Measurements from ENCODE around the gene IRX1. TPM values are rescaled to one million over a fixed set of nuclear protein-coding genes. Genes with fewer than 3 reads are reported as not detected.

IRX1 gene
- polyA plus RNA-seq, 4 donors: not detected

DNA sequence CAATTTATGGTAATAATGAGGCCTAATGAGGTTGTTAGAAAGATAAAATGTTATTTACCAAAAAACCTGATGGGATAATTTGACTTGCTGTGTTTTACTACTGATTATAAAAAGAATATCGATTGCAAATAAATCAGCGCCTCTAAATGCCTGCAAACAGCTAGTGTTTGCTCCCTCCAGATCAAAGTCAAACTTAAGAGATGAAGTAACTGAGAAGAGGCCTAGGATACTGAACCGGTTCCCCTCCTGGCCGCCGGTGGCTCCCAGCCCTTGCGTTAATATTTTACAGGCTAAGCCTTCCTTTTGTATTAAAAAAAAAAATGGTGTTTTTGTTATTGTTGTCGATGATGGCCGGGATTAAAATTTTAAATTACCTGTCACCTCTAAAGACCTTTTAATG lies 2.6 kb downstream of the IRX1 start:
- no peak for FAIRE-seq
- no peak for DNase-seq
- Histone ChIP-seq H3K27me3 (ENCODE audit: control insufficient read depth in 3 of 3, insufficient read depth in 3 of 3, low read length in 3 of 3) (peaks cover 45 to 91% (median 61%) of the 10 kb centered on the region in 3 donors), H3K4me3 (ENCODE audit: low read depth in 1 of 3, low read length in 3 of 3) (no peak overlapping the region), H3K4me1 (ENCODE audit: control insufficient read depth in 3 of 3, insufficient read depth in 2 of 3, low read depth in 1 of 3, low read length in 2 of 3) (no peaks in the 10 kb centered on the region), H3K9me3 (ENCODE audit: control insufficient read depth in 2 of 2, insufficient read depth in 1 of 2, low read depth in 1 of 2, low read length in 1 of 2) (peaks cover 0 to 3% of the 10 kb centered on the region in 2 donors), H3K27ac (ENCODE audit: low read depth in 1 of 3, low read length in 2 of 3) (no peak overlapping the region), H3K36me3 (ENCODE audit: control insufficient read depth in 3 of 3, insufficient read depth in 2 of 3, low read depth in 1 of 3, low read length in 3 of 3) (no peaks in the 10 kb centered on the region)
- WGBS, 3 donors: 10 to 23% (median 20%) methylated on average over 8 of the region's 8 CpGs

DNA sequence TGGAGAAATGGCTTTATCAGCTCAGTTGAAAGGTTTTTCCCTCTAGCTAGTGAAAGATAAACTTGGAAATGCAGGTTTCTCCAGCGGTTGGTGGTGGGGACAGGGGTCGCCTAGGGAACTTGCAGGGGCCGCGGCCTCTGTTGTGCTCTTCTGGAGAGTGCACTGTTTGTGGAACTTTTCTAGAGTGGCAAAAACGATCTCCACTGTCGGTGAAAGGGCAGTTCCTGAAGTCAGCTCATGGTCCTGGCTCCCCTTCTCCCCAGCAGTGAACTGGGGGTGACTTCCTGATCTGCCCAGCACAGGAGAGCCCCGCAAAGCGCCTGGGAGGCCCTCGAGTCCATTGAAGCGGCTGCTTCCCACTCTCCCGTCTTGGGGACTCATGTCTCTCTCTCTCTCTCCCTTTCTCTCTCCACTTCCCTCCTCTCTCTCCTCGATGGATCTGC lies 3.2 kb downstream of the IRX1 start:
- WGBS, 3 donors: 6 to 10% (median 8%) methylated on average over 11 to 12 of the region's 12 CpGs
- FAIRE-seq (no peak), DNase-seq (no peak)
- Histone ChIP-seq H3K4me1 (ENCODE audit: control insufficient read depth in 3 of 3, insufficient read depth in 2 of 3, low read depth in 1 of 3, low read length in 2 of 3) (no peaks in the 10 kb centered on the region), H3K9me3 (ENCODE audit: control insufficient read depth in 2 of 2, insufficient read depth in 1 of 2, low read depth in 1 of 2, low read length in 1 of 2) (peaks cover 0 to 3% of the 10 kb centered on the region in 2 donors), H3K27me3 (ENCODE audit: control insufficient read depth in 3 of 3, insufficient read depth in 3 of 3, low read length in 3 of 3) (peaks cover 47 to 91% (median 58%) of the 10 kb centered on the region in 3 donors), H3K27ac (ENCODE audit: low read depth in 1 of 3, low read length in 2 of 3) (no peak overlapping the region), H3K4me3 (ENCODE audit: low read depth in 1 of 3, low read length in 3 of 3) (no peak overlapping the region), H3K36me3 (ENCODE audit: control insufficient read depth in 3 of 3, insufficient read depth in 2 of 3, low read depth in 1 of 3, low read length in 3 of 3) (no peaks in the 10 kb centered on the region)

DNA sequence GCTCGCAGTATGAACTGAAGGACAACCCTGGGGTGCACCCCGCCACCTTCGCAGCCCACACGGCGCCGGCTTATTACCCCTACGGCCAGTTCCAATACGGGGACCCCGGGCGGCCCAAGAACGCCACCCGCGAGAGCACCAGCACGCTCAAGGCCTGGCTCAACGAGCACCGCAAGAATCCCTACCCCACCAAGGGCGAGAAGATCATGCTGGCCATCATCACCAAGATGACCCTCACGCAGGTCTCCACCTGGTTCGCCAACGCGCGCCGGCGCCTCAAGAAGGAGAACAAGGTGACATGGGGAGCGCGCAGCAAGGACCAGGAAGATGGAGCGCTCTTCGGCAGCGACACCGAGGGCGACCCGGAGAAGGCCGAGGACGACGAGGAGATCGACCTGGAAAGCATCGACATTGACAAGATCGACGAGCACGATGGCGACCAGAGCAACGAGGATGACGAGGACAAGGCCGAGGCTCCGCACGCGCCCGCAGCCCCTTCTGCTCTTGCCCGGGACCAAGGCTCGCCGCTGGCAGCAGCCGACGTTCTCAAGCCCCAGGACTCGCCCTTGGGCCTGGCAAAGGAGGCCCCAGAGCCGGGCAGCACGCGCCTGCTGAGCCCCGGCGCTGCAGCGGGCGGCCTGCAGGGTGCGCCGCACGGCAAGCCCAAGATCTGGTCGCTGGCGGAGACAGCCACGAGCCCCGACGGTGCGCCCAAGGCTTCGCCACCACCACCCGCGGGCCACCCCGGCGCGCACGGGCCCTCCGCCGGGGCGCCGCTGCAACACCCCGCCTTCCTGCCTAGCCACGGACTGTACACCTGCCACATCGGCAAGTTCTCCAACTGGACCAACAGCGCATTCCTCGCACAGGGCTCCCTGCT lies 3.8 kb downstream of the IRX1 start:
- H3K27ac ChIP-seq (ENCODE audit: low read depth in 1 of 3, low read length in 2 of 3): no peak overlapping the region
- no peaks in the 10 kb centered on the region for H3K36me3 ChIP-seq (ENCODE audit: control insufficient read depth in 3 of 3, insufficient read depth in 2 of 3, low read depth in 1 of 3, low read length in 3 of 3)
- WGBS, 3 donors: 9 to 34% (median 26%) methylated on average over 73 to 86 of the region's 86 CpGs
- no peaks in the 10 kb centered on the region for H3K4me1 ChIP-seq (ENCODE audit: control insufficient read depth in 3 of 3, insufficient read depth in 2 of 3, low read depth in 1 of 3, low read length in 2 of 3)
- DNase-seq: no peak
- no peak for FAIRE-seq
- peaks cover 43 to 91% (median 52%) of the 10 kb centered on the region in 3 donors for H3K27me3 ChIP-seq (ENCODE audit: control insufficient read depth in 3 of 3, insufficient read depth in 3 of 3, low read length in 3 of 3)
- H3K9me3 ChIP-seq (ENCODE audit: control insufficient read depth in 2 of 2, insufficient read depth in 1 of 2, low read depth in 1 of 2, low read length in 1 of 2): peaks cover 0 to 3% of the 10 kb centered on the region in 2 donors
- H3K4me3 ChIP-seq (ENCODE audit: low read depth in 1 of 3, low read length in 3 of 3): no peak overlapping the region

DNA sequence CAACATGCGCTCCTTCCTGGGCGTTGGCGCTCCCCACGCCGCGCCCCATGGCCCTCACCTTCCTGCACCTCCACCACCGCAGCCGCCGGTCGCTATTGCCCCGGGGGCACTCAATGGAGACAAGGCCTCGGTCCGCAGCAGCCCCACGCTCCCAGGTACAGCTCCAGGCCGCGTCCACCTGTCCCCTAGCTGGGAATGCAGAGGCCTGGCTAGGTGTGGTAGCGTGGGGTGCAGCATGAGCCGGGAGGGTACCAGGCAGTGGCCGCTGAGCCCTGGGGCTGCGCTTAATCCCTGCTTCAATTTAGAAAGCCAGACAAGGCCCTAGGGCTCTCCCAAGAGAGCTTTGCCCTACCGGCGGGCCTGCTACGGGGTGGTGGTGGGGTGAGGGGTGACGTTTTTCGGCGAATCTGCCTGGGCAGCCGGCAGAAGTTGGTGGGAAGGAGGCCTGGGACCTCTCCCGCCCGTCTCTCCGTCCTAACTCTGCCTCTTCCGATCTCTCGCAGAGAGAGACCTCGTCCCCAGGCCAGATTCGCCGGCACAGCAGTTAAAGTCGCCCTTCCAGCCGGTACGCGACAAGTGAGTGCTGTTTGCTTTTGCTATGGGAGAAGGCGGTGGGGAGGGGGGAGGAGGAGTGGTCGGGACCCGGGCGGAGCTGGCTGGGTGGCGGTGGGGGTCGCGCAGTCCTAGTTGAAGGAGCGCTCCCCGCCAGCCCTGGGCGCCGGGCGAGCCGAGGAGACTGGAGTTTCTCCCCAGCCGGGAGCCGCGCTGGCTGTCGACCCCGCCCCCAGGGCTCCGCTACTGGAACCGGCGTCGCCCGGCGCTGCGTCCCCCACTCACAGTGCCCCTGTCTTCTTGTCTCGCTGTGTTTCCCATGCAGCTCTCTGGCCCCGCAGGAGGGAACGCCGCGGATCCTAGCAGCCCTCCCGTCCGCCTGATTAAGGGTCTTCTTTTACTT lies 4.8 kb downstream of the IRX1 start:
- no peak overlapping the region for H3K27ac ChIP-seq (ENCODE audit: low read depth in 1 of 3, low read length in 2 of 3)
- H3K9me3 ChIP-seq (ENCODE audit: control insufficient read depth in 2 of 2, insufficient read depth in 1 of 2, low read depth in 1 of 2, low read length in 1 of 2): peaks cover 0 to 3% of the 10 kb centered on the region in 2 donors
- DNase-seq (no peak), FAIRE-seq (no peak)
- no peaks in the 10 kb centered on the region for H3K36me3 ChIP-seq (ENCODE audit: control insufficient read depth in 3 of 3, insufficient read depth in 2 of 3, low read depth in 1 of 3, low read length in 3 of 3)
- no peak overlapping the region for H3K4me3 ChIP-seq (ENCODE audit: low read depth in 1 of 3, low read length in 3 of 3)
- H3K27me3 ChIP-seq (ENCODE audit: control insufficient read depth in 3 of 3, insufficient read depth in 3 of 3, low read length in 3 of 3): peaks cover 34 to 91% (median 51%) of the 10 kb centered on the region in 3 donors
- WGBS, 3 donors: 5 to 18% (median 15%) methylated on average over 63 to 71 of the region's 71 CpGs
- H3K4me1 ChIP-seq (ENCODE audit: control insufficient read depth in 3 of 3, insufficient read depth in 2 of 3, low read depth in 1 of 3, low read length in 2 of 3): no peaks in the 10 kb centered on the region

DNA sequence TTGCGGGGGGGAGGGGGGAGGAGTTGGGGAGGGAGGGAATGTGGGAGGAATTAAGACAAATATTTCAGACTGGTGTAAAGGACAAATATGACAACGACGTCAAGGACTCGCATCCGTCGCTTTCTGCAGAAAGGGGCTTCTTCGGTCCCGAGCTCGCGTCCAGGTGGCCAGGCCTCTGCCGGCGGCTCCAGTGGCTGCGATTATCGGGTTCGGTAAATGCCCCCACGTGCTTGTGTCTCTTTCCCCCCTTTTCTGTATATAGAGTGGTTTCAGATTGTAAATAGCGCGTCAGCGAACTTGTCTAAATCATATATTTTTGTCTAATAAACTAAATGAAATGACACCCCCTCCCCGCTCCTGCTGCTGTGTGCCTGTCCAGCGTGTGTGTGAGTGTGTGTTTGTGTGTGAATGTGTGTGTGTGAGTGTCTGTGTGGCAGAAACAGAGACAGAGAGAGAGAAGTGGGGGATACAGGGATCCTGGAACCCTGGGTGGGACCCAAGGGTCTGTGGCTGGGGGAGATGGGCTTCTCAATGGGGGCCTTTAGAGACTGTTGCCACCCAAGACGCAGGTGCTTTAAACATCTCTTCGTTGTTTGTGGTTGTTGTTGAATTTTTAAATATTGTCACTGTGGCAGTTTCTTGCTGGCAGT lies 5.6 kb downstream of the IRX1 start:
- 8 to 21% (median 16%) methylated on average over 23 of the region's 23 CpGs for WGBS, 3 donors
- Histone ChIP-seq H3K4me3 (ENCODE audit: low read depth in 1 of 3, low read length in 3 of 3) (no peak overlapping the region), H3K27ac (ENCODE audit: low read depth in 1 of 3, low read length in 2 of 3) (no peak overlapping the region), H3K27me3 (ENCODE audit: control insufficient read depth in 3 of 3, insufficient read depth in 3 of 3, low read length in 3 of 3) (peaks cover 27 to 97% (median 55%) of the 10 kb centered on the region in 3 donors), H3K9me3 (ENCODE audit: control insufficient read depth in 2 of 2, insufficient read depth in 1 of 2, low read depth in 1 of 2, low read length in 1 of 2) (peaks cover 0 to 3% of the 10 kb centered on the region in 2 donors), H3K36me3 (ENCODE audit: control insufficient read depth in 3 of 3, insufficient read depth in 2 of 3, low read depth in 1 of 3, low read length in 3 of 3) (no peaks in the 10 kb centered on the region), H3K4me1 (ENCODE audit: control insufficient read depth in 3 of 3, insufficient read depth in 2 of 3, low read depth in 1 of 3, low read length in 2 of 3) (no peaks in the 10 kb centered on the region)
- FAIRE-seq (no peak), DNase-seq (no peak)

DNA sequence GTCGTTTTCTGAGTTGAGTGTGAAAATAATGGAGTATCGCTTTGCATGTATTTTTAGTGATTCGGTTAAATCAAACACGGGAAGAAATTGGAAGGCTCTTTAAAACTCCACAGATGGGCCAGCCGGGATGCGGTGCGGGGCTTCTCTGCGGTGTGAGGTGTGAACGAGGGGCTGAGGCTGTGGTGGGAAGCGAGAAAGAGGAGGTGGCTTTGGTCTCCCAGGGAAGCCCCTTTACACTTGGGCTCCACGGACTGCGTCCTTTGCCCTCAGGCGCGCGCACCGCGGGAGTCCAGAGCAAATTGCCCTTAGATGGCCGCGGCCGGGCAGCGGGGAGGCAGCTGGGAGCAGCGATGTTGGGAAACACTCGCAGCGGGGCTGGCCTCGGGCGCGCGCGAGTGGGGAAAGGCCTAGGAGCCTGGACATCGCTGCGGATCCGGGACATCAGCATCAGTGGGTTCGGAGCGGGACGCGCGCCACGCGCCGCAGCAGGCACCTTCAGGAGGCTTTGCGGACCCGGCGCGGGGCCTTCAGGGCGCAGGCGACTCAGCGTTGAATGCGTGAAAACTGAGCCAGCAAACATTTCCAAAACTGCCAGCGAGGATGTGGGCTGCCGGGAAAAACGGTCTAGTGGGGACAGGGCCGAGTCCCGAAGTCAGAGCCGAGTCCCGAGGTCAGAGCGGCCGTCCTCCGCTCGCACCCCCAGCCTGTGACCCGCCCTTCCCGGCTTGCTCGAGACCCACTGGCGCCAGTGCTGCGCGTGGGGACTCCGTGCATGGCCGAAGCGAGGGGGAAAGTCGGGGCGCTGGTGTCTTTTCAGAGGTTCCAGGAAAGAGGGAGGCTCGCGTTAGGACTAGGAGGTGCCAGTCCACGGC lies 6.5 kb downstream of the IRX1 start:
- DNase-seq: no peak
- Histone ChIP-seq H3K27ac (ENCODE audit: low read depth in 1 of 3, low read length in 2 of 3) (no peak overlapping the region), H3K4me1 (ENCODE audit: control insufficient read depth in 3 of 3, insufficient read depth in 2 of 3, low read depth in 1 of 3, low read length in 2 of 3) (no peaks in the 10 kb centered on the region), H3K9me3 (ENCODE audit: control insufficient read depth in 2 of 2, insufficient read depth in 1 of 2, low read depth in 1 of 2, low read length in 1 of 2) (peaks cover 0 to 3% of the 10 kb centered on the region in 2 donors), H3K27me3 (ENCODE audit: control insufficient read depth in 3 of 3, insufficient read depth in 3 of 3, low read length in 3 of 3) (peaks cover 19 to 97% (median 56%) of the 10 kb centered on the region in 3 donors), H3K4me3 (ENCODE audit: low read depth in 1 of 3, low read length in 3 of 3) (no peak overlapping the region), H3K36me3 (ENCODE audit: control insufficient read depth in 3 of 3, insufficient read depth in 2 of 3, low read depth in 1 of 3, low read length in 3 of 3) (no peaks in the 10 kb centered on the region)
- no peak for FAIRE-seq
- 5 to 17% (median 10%) methylated on average over 67 to 73 of the region's 73 CpGs for WGBS, 3 donors

DNA sequence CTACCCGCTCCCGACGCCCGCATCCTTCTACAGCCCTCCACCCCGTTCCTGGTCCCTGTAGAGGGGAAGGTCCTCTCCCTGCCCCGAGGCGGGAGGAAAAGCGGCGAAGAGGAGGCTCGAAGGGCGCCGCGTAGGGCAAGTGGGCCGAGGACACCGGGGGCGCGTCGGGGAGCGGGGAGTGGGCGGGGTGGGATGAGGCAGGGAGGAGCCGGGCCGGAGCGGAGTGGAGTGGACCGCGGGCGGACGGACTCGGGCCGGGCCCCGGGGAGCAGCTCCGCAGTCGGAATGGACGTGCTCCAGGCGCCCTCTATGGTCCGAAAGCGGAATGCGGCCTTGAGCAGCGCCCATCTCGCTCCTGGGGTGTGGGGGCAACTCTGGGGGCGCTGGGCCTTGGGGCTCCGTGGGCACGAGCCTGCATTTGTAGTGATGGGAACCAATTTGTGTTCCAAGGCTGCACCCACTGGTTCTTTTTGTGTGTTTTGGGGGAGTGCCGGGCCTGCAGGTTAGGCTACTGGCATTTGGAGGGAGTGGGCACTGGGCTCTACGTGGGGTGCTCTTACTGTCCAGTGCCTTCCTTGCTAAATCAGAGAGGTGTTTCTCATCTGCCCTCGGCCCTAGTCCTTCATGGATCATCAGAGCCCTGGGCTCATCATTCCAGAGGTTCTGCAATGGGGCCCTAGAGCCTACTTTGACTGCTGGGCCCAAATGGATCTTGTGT lies 7.3 kb downstream of the IRX1 start:
- no peak for FAIRE-seq
- WGBS, 3 donors: 8 to 13% (median 10%) methylated on average over 37 to 45 of the region's 45 CpGs
- H3K9me3 ChIP-seq (ENCODE audit: control insufficient read depth in 2 of 2, insufficient read depth in 1 of 2, low read depth in 1 of 2, low read length in 1 of 2): peaks cover 0 to 3% of the 10 kb centered on the region in 2 donors
- H3K4me3 ChIP-seq (ENCODE audit: low read depth in 1 of 3, low read length in 3 of 3): no peak overlapping the region
- H3K27me3 ChIP-seq (ENCODE audit: control insufficient read depth in 3 of 3, insufficient read depth in 3 of 3, low read length in 3 of 3): peaks cover 17 to 97% (median 58%) of the 10 kb centered on the region in 3 donors
- H3K36me3 ChIP-seq (ENCODE audit: control insufficient read depth in 3 of 3, insufficient read depth in 2 of 3, low read depth in 1 of 3, low read length in 3 of 3): no peaks in the 10 kb centered on the region
- H3K27ac ChIP-seq (ENCODE audit: low read depth in 1 of 3, low read length in 2 of 3): no peak overlapping the region
- peak; percentile 5 to 29 for DNase-seq
- H3K4me1 ChIP-seq (ENCODE audit: control insufficient read depth in 3 of 3, insufficient read depth in 2 of 3, low read depth in 1 of 3, low read length in 2 of 3): no peaks in the 10 kb centered on the region
